Measurements from ENCODE around the gene PIGS.

DNA sequence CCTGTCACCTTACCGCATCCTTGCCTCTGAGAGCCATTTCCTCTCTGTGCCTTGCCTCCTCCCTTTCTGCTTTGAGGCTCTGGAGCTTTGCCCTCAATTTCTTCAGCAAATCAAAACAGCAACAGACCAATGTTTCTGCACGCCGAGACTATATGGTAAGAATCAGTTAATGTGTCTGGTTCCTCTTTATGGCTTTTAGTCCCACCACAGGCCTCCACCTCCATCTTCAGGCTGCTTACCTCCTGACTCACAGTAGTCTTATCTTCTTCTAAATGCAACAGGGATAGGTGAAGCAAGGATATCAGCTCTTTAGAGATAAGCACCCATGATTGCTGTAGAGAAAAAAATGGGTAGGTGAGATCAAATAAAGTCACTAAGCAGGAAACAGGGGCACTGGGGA, 14.5 kb upstream of the PIGS start:
- TF ChIP-seq, protein P1, sequence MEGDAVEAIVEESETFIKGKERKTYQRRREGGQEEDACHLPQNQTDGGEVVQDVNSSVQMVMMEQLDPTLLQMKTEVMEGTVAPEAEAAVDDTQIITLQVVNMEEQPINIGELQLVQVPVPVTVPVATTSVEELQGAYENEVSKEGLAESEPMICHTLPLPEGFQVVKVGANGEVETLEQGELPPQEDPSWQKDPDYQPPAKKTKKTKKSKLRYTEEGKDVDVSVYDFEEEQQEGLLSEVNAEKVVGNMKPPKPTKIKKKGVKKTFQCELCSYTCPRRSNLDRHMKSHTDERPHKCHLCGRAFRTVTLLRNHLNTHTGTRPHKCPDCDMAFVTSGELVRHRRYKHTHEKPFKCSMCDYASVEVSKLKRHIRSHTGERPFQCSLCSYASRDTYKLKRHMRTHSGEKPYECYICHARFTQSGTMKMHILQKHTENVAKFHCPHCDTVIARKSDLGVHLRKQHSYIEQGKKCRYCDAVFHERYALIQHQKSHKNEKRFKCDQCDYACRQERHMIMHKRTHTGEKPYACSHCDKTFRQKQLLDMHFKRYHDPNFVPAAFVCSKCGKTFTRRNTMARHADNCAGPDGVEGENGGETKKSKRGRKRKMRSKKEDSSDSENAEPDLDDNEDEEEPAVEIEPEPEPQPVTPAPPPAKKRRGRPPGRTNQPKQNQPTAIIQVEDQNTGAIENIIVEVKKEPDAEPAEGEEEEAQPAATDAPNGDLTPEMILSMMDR (conservative IDR thresholded peaks at IDR 0.05 in 1 of 2, IDR thresholded peaks at IDR 0.05 in 1 of 2; ENCODE audit: low read depth in 1 of 2, low read length in 2 of 2), result no peak
- TF ChIP-seq EZH2 (IDR thresholded peaks at IDR 0.05; ENCODE audit: low read length, missing control alignments), result no peak
